ENCODE measurements around the gene ZNF775. TPM values are rescaled to one million over a fixed set of nuclear protein-coding genes. Genes with fewer than 3 reads are reported as not detected.
A peak's percentile ranks its signal among the peaks of the same experiment; 100 is the strongest.

The ZNF775 gene
- total and polyA plus RNA-seq, 4 experiments from 2014 or later, result 0.67 to 7.6 (median 4.9) TPM

GRCh38 chr7:150381785-150382122 is 2.6 kb downstream of the ZNF775 start:
- H3K27ac ChIP-seq (ENCODE audit: low read depth, low read length), result no peak overlapping the region
- peaks cover 26% of the 10 kb centered on the region for H3K4me1 ChIP-seq (ENCODE audit: insufficient read depth, low read length)
- H3K36me3 Mint-ChIP-seq, result peaks cover 0 to 2% of the 10 kb centered on the region in 2 donors
- H3K9me3 Mint-ChIP-seq, result no peaks in the 10 kb centered on the region
- intact Hi-C loops (cut with micrococcal nuclease), result no loop called here
- no peak for DNase-seq
- no peak overlapping the region for H3K4me3 ChIP-seq (ENCODE audit: low read length in 2 of 2)
- no peaks in the 10 kb centered on the region for H3K36me3 ChIP-seq (ENCODE audit: insufficient read depth, low read length)
- H3K27ac Mint-ChIP-seq, result no peak overlapping the region
- H3K4me1 Mint-ChIP-seq, result peaks cover 17 to 44% (median 28%) of the 10 kb centered on the region in 4 donors
- ChIA-PET CTCF (ENCODE audit: partially characterized antibody) (no interaction called here), POLR2A (ENCODE audit: partially characterized antibody) (no interaction called here)
- no peaks in the 10 kb centered on the region for H3K9me3 ChIP-seq (ENCODE audit: control insufficient read depth in 1 of 2, low read length in 2 of 2)
- H3K27me3 ChIP-seq (ENCODE audit: insufficient read depth, low read length), result no peaks in the 10 kb centered on the region
- no peaks in the 10 kb centered on the region for H3K27me3 Mint-ChIP-seq
- no peak overlapping the region for H3K4me3 Mint-ChIP-seq

GRCh38 chr7:150382123-150382843 is 3.2 kb downstream of the ZNF775 start:
- H3K4me3 ChIP-seq (ENCODE audit: low read length in 2 of 2), result no peak overlapping the region
- peaks cover 26% of the 10 kb centered on the region for H3K4me1 ChIP-seq (ENCODE audit: insufficient read depth, low read length)
- DNase-seq, result no peak
- Mint-ChIP-seq H3K36me3 (peaks cover 0 to 2% of the 10 kb centered on the region in 2 donors), H3K27ac (peak overlapping the region in 4 of 7 donors; percentile 13 to 43 (median 30)), H3K27me3 (no peaks in the 10 kb centered on the region), H3K9me3 (no peaks in the 10 kb centered on the region), H3K4me1 (peaks cover 17 to 42% (median 28%) of the 10 kb centered on the region in 4 donors), H3K4me3 (peak overlapping the region in 4 of 8 donors; percentile 8 to 18 (median 16))
- no peak overlapping the region for H3K27ac ChIP-seq (ENCODE audit: low read depth, low read length)
- H3K27me3 ChIP-seq (ENCODE audit: insufficient read depth, low read length), result no peaks in the 10 kb centered on the region
- no peaks in the 10 kb centered on the region for H3K9me3 ChIP-seq (ENCODE audit: control insufficient read depth in 1 of 2, low read length in 2 of 2)
- intact Hi-C loops (cut with micrococcal nuclease), result no loop called here
- H3K36me3 ChIP-seq (ENCODE audit: insufficient read depth, low read length), result no peaks in the 10 kb centered on the region
- CTCF ChIA-PET (ENCODE audit: partially characterized antibody), result no interaction called here
- POLR2A ChIA-PET (ENCODE audit: partially characterized antibody), result no interaction called here

- no peak for DNase-seq
- H3K27ac Mint-ChIP-seq, result peak overlapping the region in 2 of 7 donors; percentile 43 to 48
- POLR2A ChIA-PET (ENCODE audit: partially characterized antibody), result no interaction called here
- no peaks in the 10 kb centered on the region for H3K27me3 ChIP-seq (ENCODE audit: insufficient read depth, low read length)
- H3K9me3 Mint-ChIP-seq, result no peaks in the 10 kb centered on the region
- H3K4me1 Mint-ChIP-seq, result peaks cover 15 to 36% (median 23%) of the 10 kb centered on the region in 4 donors
- intact Hi-C loops (cut with micrococcal nuclease), result no loop called here
- H3K4me3 Mint-ChIP-seq, result peak overlapping the region in 2 of 8 donors; percentile 1 to 17
- H3K4me1 ChIP-seq (ENCODE audit: insufficient read depth, low read length), result peaks cover 21% of the 10 kb centered on the region
- H3K9me3 ChIP-seq (ENCODE audit: control insufficient read depth in 1 of 2, low read length in 2 of 2), result no peaks in the 10 kb centered on the region
- H3K36me3 ChIP-seq (ENCODE audit: insufficient read depth, low read length), result no peaks in the 10 kb centered on the region
- H3K27me3 Mint-ChIP-seq, result no peaks in the 10 kb centered on the region
- H3K4me3 ChIP-seq (ENCODE audit: low read length in 2 of 2), result no peak overlapping the region
- H3K36me3 Mint-ChIP-seq, result peaks cover 0 to 2% of the 10 kb centered on the region in 2 donors
- CTCF ChIA-PET (ENCODE audit: partially characterized antibody), result no interaction called here
- H3K27ac ChIP-seq (ENCODE audit: low read depth, low read length), result no peak overlapping the region
Observed at GRCh38 chr7:150382844-150383225, 3.7 kb downstream of the ZNF775 start.

GRCh38 chr7:150383710-150384397 is 4.7 kb downstream of the ZNF775 start:
- no peak overlapping the region for H3K27ac ChIP-seq (ENCODE audit: low read depth, low read length)
- intact Hi-C loops (cut with micrococcal nuclease), result no loop called here
- CTCF ChIA-PET (ENCODE audit: partially characterized antibody), result interaction anchor here (1.0 kb wide), 1 partner anchor 22 kb away, joined by 3 read pairs; a partner anchor contains a TSS

GRCh38 chr7:150384406-150385301 is 5.5 kb downstream of the ZNF775 start:
- CTCF ChIA-PET (ENCODE audit: partially characterized antibody), result no interaction called here

More at GRCh38 chr7:150383710-150384397, 4.7 kb downstream of the ZNF775 start:
- Histone ChIP-seq H3K4me3 (ENCODE audit: low read length in 2 of 2) (no peak overlapping the region), H3K9me3 (ENCODE audit: control insufficient read depth in 1 of 2, low read length in 2 of 2) (no peaks in the 10 kb centered on the region), H3K27me3 (ENCODE audit: insufficient read depth, low read length) (no peaks in the 10 kb centered on the region), H3K36me3 (ENCODE audit: insufficient read depth, low read length) (no peaks in the 10 kb centered on the region), H3K4me1 (ENCODE audit: insufficient read depth, low read length) (peaks cover 13% of the 10 kb centered on the region)
- Mint-ChIP-seq H3K36me3 (peaks cover 0 to 2% of the 10 kb centered on the region in 2 donors), H3K27ac (no peak overlapping the region), H3K4me1 (peaks cover 13 to 27% (median 18%) of the 10 kb centered on the region in 4 donors), H3K9me3 (no peaks in the 10 kb centered on the region), H3K4me3 (no peak overlapping the region), H3K27me3 (no peaks in the 10 kb centered on the region)
- POLR2A ChIA-PET (ENCODE audit: partially characterized antibody), result no interaction called here
- no peak for DNase-seq

GRCh38 chr7:150385302-150385723 is 6.2 kb downstream of the ZNF775 start:
- Mint-ChIP-seq H3K4me3 (no peak overlapping the region), H3K4me1 (peaks cover 5 to 18% (median 10%) of the 10 kb centered on the region in 4 donors), H3K9me3 (no peaks in the 10 kb centered on the region), H3K27ac (no peak overlapping the region), H3K27me3 (no peaks in the 10 kb centered on the region), H3K36me3 (peaks cover 0 to under 1% of the 10 kb centered on the region in 2 donors)
- H3K4me3 ChIP-seq (ENCODE audit: low read length in 2 of 2), result no peak overlapping the region
- H3K27ac ChIP-seq (ENCODE audit: low read depth, low read length), result no peak overlapping the region
- DNase-seq, result no peak
- H3K27me3 ChIP-seq (ENCODE audit: insufficient read depth, low read length), result no peaks in the 10 kb centered on the region
- no peaks in the 10 kb centered on the region for H3K9me3 ChIP-seq (ENCODE audit: control insufficient read depth in 1 of 2, low read length in 2 of 2)
- intact Hi-C loops (cut with micrococcal nuclease), result no loop called here
- ChIA-PET CTCF (ENCODE audit: partially characterized antibody) (no interaction called here), POLR2A (ENCODE audit: partially characterized antibody) (interaction anchor here (0.9 to 1.6 kb wide), 3 partner anchors 16 to 27 kb away, joined by 3 to 4 read pairs (median 4); partner anchors contain the start of gene REPIN1)
- no peaks in the 10 kb centered on the region for H3K36me3 ChIP-seq (ENCODE audit: insufficient read depth, low read length)
- peaks cover 4% of the 10 kb centered on the region for H3K4me1 ChIP-seq (ENCODE audit: insufficient read depth, low read length)

More at GRCh38 chr7:150384406-150385301, 5.5 kb downstream of the ZNF775 start:
- POLR2A ChIA-PET (ENCODE audit: partially characterized antibody), result interaction anchor here (0.9 to 1.6 kb wide), 3 partner anchors 16 to 27 kb away, joined by 3 to 4 read pairs (median 4); partner anchors contain the start of gene REPIN1
- Mint-ChIP-seq H3K36me3 (peaks cover 0 to 2% of the 10 kb centered on the region in 2 donors), H3K4me1 (peaks cover 12 to 25% (median 16%) of the 10 kb centered on the region in 4 donors), H3K4me3 (no peak overlapping the region), H3K9me3 (no peaks in the 10 kb centered on the region), H3K27me3 (no peaks in the 10 kb centered on the region), H3K27ac (peak overlapping the region in 1 of 7 donors; percentile 32)
- no peaks in the 10 kb centered on the region for H3K27me3 ChIP-seq (ENCODE audit: insufficient read depth, low read length)
- H3K4me3 ChIP-seq (ENCODE audit: low read length in 2 of 2), result no peak overlapping the region
- DNase-seq, result no peak
- intact Hi-C loops (cut with micrococcal nuclease), result no loop called here
- no peaks in the 10 kb centered on the region for H3K9me3 ChIP-seq (ENCODE audit: control insufficient read depth in 1 of 2, low read length in 2 of 2)
- H3K4me1 ChIP-seq (ENCODE audit: insufficient read depth, low read length), result peaks cover 11% of the 10 kb centered on the region
- H3K36me3 ChIP-seq (ENCODE audit: insufficient read depth, low read length), result no peaks in the 10 kb centered on the region
- H3K27ac ChIP-seq (ENCODE audit: low read depth, low read length), result no peak overlapping the region

Measured in CD4-positive, alpha-beta memory T cell (primary cell).